Activated naive CD4-positive, alpha-beta T cell treated with anti-CD3 and anti-CD28 coated beads for 36 hours (primary cell): ENCODE measurements around the gene ELP2. TPM values are rescaled to one million over a fixed set of nuclear protein-coding genes. Genes with fewer than 3 reads are reported as not detected.
A peak's percentile ranks its signal among the peaks of the same experiment; 100 is the strongest.
"Not testable (repeated sequence)": the region's sequence is repeated elsewhere in the genome, so short reads cannot be mapped to it uniquely, and the experiment has no call there.

Experiments used
- CTCF ChIA-PET: fragments of 350-600 bp; sonication (Branson Sonifier 250); formaldehyde crosslinking; loops from one replicate; lab custom pipeline; 2021; ENCODE audit warnings: antibody characterized with exemption; lab: Charles Lee
- DNase-seq: peaks from one replicate; pipeline ENCODE4 v3.0.0-alpha.2; 2020
- H3K27ac Mint-ChIP-seq: one replicate; pipeline ENCODE4 v1.8.0; 2021; ENCODE audit warnings: mild to moderate bottlenecking, mixed read lengths
- H3K27me3 Mint-ChIP-seq: one replicate; pipeline ENCODE4 v1.8.0; 2021; ENCODE audit warnings: low read depth, mixed read lengths
- H3K36me3 Mint-ChIP-seq: one replicate; pipeline ENCODE4 v1.8.0; 2021; ENCODE audit warnings: low read depth, mixed read lengths
- H3K4me1 Mint-ChIP-seq: one replicate; pipeline ENCODE4 v1.8.0; 2021; ENCODE audit warnings: low read depth, mixed read lengths
- H3K4me3 Mint-ChIP-seq: one replicate; pipeline ENCODE4 v1.8.0; 2021; ENCODE audit warnings: mild to moderate bottlenecking, moderate library complexity, mixed read lengths
- H3K9me3 Mint-ChIP-seq: one replicate; pipeline ENCODE4 v1.8.0; 2021; ENCODE audit warnings: mixed read lengths
- intact Hi-C: fragments of 100-400 bp; cut with micrococcal nuclease; formaldehyde crosslinking; loops from one replicate; pipeline ENCODE4 v1.15.1; 2023
- total RNA-seq, 2 experiments: library from RNA; stranded (reverse); gene quantifications; one replicate each; pipeline ENCODE4 v1.2.3, GENCODE V29; 2021

ELP2 gene
- 10 to 100 TPM; 90.1 to 92.0 TPM for total RNA-seq

GRCh38 chr18:36129300-36130038 is at the start of gene ELP2, which contains the start of gene SLC39A6:
TSS of gene ELP2 (plus strand) at chr18:36129899. CDS start at chr18:36129934, 35 bp downstream.
TSS of gene SLC39A6 (minus strand) at chr18:36129340. CDS start at chr18:36127007, 2,333 bp downstream.
- peak; percentile 94 for DNase-seq
- peak within 1 kb of the TSS; percentile 91 for H3K4me3 Mint-ChIP-seq
- peaks cover 20% of the 10 kb centered on the region for H3K36me3 Mint-ChIP-seq
- H3K27me3 Mint-ChIP-seq: no peaks in the 10 kb centered on the region
- H3K27ac Mint-ChIP-seq: peak within 1 kb of the TSS; percentile 92
- CTCF ChIA-PET: interaction anchor here (1.4 to 1.6 kb wide), 2 partner anchors 10 to 112 kb away, joined by 3 to 4 read pairs; no protein-coding TSS in a partner anchor
- H3K9me3 Mint-ChIP-seq: no peaks in the 10 kb centered on the region
- intact Hi-C loops: loop anchor here (1.0 to 10.0 kb wide), 13 partner anchors 33 to 1085 kb away; partner anchors contain the start of genes GALNT1, INO80C, KIAA1328 and MAPRE2
- peaks cover 61% of the 10 kb centered on the region for H3K4me1 Mint-ChIP-seq

- intact Hi-C loops, H3K27me3 Mint-ChIP-seq, DNase-seq, H3K27ac Mint-ChIP-seq, CTCF ChIA-PET, H3K4me1 Mint-ChIP-seq, H3K4me3 Mint-ChIP-seq, H3K36me3 Mint-ChIP-seq: not testable (repeated sequence)
- H3K9me3 Mint-ChIP-seq: peaks cover 12% of the 10 kb centered on the region
Measured at GRCh38 chr18:36081118-36081517, 48.6 kb upstream of the ELP2 start.

GRCh38 chr18:36083729-36084128 is 46.0 kb upstream of the ELP2 start:
- H3K36me3 Mint-ChIP-seq: peaks cover 1% of the 10 kb centered on the region
- CTCF ChIA-PET: interaction anchor here (1.2 kb wide), 1 partner anchor 12 kb away, joined by 5 read pairs; no protein-coding TSS in a partner anchor
- no peak for DNase-seq
- intact Hi-C loops: no loop called here
- H3K4me3 Mint-ChIP-seq: no peak overlapping the region
- no peak overlapping the region for H3K27ac Mint-ChIP-seq
- H3K4me1 Mint-ChIP-seq: no peaks in the 10 kb centered on the region
- H3K27me3 Mint-ChIP-seq: no peaks in the 10 kb centered on the region
- H3K9me3 Mint-ChIP-seq: peaks cover 12% of the 10 kb centered on the region

GRCh38 chr18:36085195-36085594 is 44.5 kb upstream of the ELP2 start:
- no peak for DNase-seq
- Mint-ChIP-seq H3K9me3 (peaks cover 12% of the 10 kb centered on the region), H3K27me3 (no peaks in the 10 kb centered on the region), H3K27ac (no peak overlapping the region), H3K4me1 (no peaks in the 10 kb centered on the region), H3K36me3 (no peaks in the 10 kb centered on the region), H3K4me3 (no peak overlapping the region)
- CTCF ChIA-PET: interaction anchor here (1.6 kb wide), 1 partner anchor 68 kb away, joined by 5 read pairs; no protein-coding TSS in a partner anchor
- intact Hi-C loops: no loop called here

GRCh38 chr18:36086186-36086585 is 43.5 kb upstream of the ELP2 start:
- intact Hi-C loops: no loop called here
- Mint-ChIP-seq H3K4me1 (no peaks in the 10 kb centered on the region), H3K27ac (no peak overlapping the region), H3K4me3 (no peak overlapping the region), H3K36me3 (no peaks in the 10 kb centered on the region), H3K27me3 (no peaks in the 10 kb centered on the region), H3K9me3 (peaks cover 4% of the 10 kb centered on the region)
- DNase-seq: no peak
- CTCF ChIA-PET: interaction anchor here (1.1 to 1.6 kb wide), 3 partner anchors 9 to 69 kb away, joined by 4 to 7 read pairs (median 5); no protein-coding TSS in a partner anchor

- Mint-ChIP-seq H3K36me3 (no peaks in the 10 kb centered on the region), H3K4me1 (no peaks in the 10 kb centered on the region), H3K27ac (no peak overlapping the region), H3K9me3 (no peaks in the 10 kb centered on the region), H3K27me3 (no peaks in the 10 kb centered on the region), H3K4me3 (no peak overlapping the region)
- intact Hi-C loops: no loop called here
- CTCF ChIA-PET: no interaction called here
- no peak for DNase-seq
Measured at GRCh38 chr18:36088256-36088655, 41.4 kb upstream of the ELP2 start.

GRCh38 chr18:36089001-36089400 is 40.7 kb upstream of the ELP2 start:
- no peaks in the 10 kb centered on the region for H3K36me3 Mint-ChIP-seq
- intact Hi-C loops: no loop called here
- CTCF ChIA-PET: no interaction called here
- H3K9me3 Mint-ChIP-seq: no peaks in the 10 kb centered on the region
- H3K27me3 Mint-ChIP-seq: no peaks in the 10 kb centered on the region
- no peak overlapping the region for H3K27ac Mint-ChIP-seq
- no peak for DNase-seq
- no peak overlapping the region for H3K4me3 Mint-ChIP-seq
- no peaks in the 10 kb centered on the region for H3K4me1 Mint-ChIP-seq

- not testable (repeated sequence) for H3K36me3 Mint-ChIP-seq, H3K4me1 Mint-ChIP-seq, H3K27me3 Mint-ChIP-seq, H3K27ac Mint-ChIP-seq, H3K9me3 Mint-ChIP-seq, H3K4me3 Mint-ChIP-seq, DNase-seq
- CTCF ChIA-PET: interaction anchor here (0.7 to 1.1 kb wide), 2 partner anchors 18 to 142 kb away, joined by 3 read pairs; no protein-coding TSS in a partner anchor
- intact Hi-C loops: loop anchor here (10.0 kb wide), 2 partner anchors 707 to 713 kb away; no protein-coding TSS in a partner anchor
Measured at GRCh38 chr18:36092116-36092515, 37.6 kb upstream of the ELP2 start.

GRCh38 chr18:36094431-36094830 is 35.3 kb upstream of the ELP2 start:
- no peak for DNase-seq
- H3K4me1 Mint-ChIP-seq: no peaks in the 10 kb centered on the region
- H3K27ac Mint-ChIP-seq: no peak overlapping the region
- CTCF ChIA-PET: interaction anchor here (1.9 to 6.4 kb wide), 2 partner anchors 72 to 188 kb away, joined by 7 to 60 read pairs; no protein-coding TSS in a partner anchor
- intact Hi-C loops: loop anchor here (10.0 kb wide), 2 partner anchors 710 kb away; no protein-coding TSS in a partner anchor
- H3K4me3 Mint-ChIP-seq: no peak overlapping the region
- H3K9me3 Mint-ChIP-seq: no peaks in the 10 kb centered on the region
- no peaks in the 10 kb centered on the region for H3K36me3 Mint-ChIP-seq
- H3K27me3 Mint-ChIP-seq: no peaks in the 10 kb centered on the region

- CTCF ChIA-PET: interaction anchor here (0.6 to 6.4 kb wide), 22 partner anchors 10 to 341 kb away, joined by 3 to 60 read pairs (median 3); no protein-coding TSS in a partner anchor
- H3K9me3 Mint-ChIP-seq: no peaks in the 10 kb centered on the region
- H3K27ac Mint-ChIP-seq: no peak overlapping the region
- H3K36me3 Mint-ChIP-seq: no peaks in the 10 kb centered on the region
- no peaks in the 10 kb centered on the region for H3K27me3 Mint-ChIP-seq
- intact Hi-C loops: loop anchor here (1.0 to 10.0 kb wide), 8 partner anchors 79 to 711 kb away; no protein-coding TSS in a partner anchor
- H3K4me3 Mint-ChIP-seq: no peak overlapping the region
- DNase-seq: no peak
- no peaks in the 10 kb centered on the region for H3K4me1 Mint-ChIP-seq
Measured at GRCh38 chr18:36095936-36096519, 33.7 kb upstream of the ELP2 start.

- no peaks in the 10 kb centered on the region for H3K4me1 Mint-ChIP-seq
- H3K9me3 Mint-ChIP-seq: no peaks in the 10 kb centered on the region
- intact Hi-C loops: loop anchor here (1.0 to 10.0 kb wide), 8 partner anchors 80 to 712 kb away; no protein-coding TSS in a partner anchor
- no peak for DNase-seq
- H3K4me3 Mint-ChIP-seq: no peak overlapping the region
- no peaks in the 10 kb centered on the region for H3K36me3 Mint-ChIP-seq
- CTCF ChIA-PET: interaction anchor here (1.3 to 6.4 kb wide), 2 partner anchors 186 to 195 kb away, joined by 3 to 60 read pairs; no protein-coding TSS in a partner anchor
- no peaks in the 10 kb centered on the region for H3K27me3 Mint-ChIP-seq
- no peak overlapping the region for H3K27ac Mint-ChIP-seq
Measured at GRCh38 chr18:36096955-36097354, 32.7 kb upstream of the ELP2 start.

GRCh38 chr18:36099311-36099710 is 30.4 kb upstream of the ELP2 start:
- H3K4me1 Mint-ChIP-seq: no peaks in the 10 kb centered on the region
- H3K27me3 Mint-ChIP-seq: no peaks in the 10 kb centered on the region
- no peak overlapping the region for H3K27ac Mint-ChIP-seq
- CTCF ChIA-PET: interaction anchor here (0.6 to 6.4 kb wide), 2 partner anchors 8 to 183 kb away, joined by 3 to 60 read pairs; no protein-coding TSS in a partner anchor
- H3K36me3 Mint-ChIP-seq: no peaks in the 10 kb centered on the region
- H3K4me3 Mint-ChIP-seq: no peak overlapping the region
- H3K9me3 Mint-ChIP-seq: no peaks in the 10 kb centered on the region
- no peak for DNase-seq
- intact Hi-C loops: loop anchor here (5.0 to 10.0 kb wide), 3 partner anchors 563 to 715 kb away; no protein-coding TSS in a partner anchor
